OCI-LY3 (cell line): ENCODE measurements around the gene PAX2.

Experiments used
- H2AFZ ChIP-seq: fragments of 200-600, 300-600 bp; shearing (Covaris generic); 2 replicates; pipeline ENCODE4 v1.6.0; 2014; ENCODE audit warnings: antibody characterized with exemption, low read depth, low read length
- H3K27ac ChIP-seq: fragments of 200-600, 300-600 bp; sonication (generic); 2 replicates; pipeline ENCODE4 v1.5.1; 2014; ENCODE audit warnings: mild to moderate bottlenecking, low read length, moderate library complexity, mixed read lengths
- H3K27me3 ChIP-seq: fragments of 200-600, 300-600 bp; sonication (generic); 2 replicates; pipeline ENCODE4 v1.6.1; 2014; ENCODE audit warnings: low read depth, low read length, mixed read lengths
- H3K36me3 ChIP-seq: fragments of 200-600, 300-600 bp; sonication (generic); replicated peaks from 2 replicates; pipeline ENCODE3; 2014; ENCODE audit warnings: low read depth, low read length, mixed read lengths
- H3K4me1 ChIP-seq: fragments of 300-600, 200-600 bp; sonication (generic); 2 replicates; pipeline ENCODE4 v1.6.1; 2014; ENCODE audit warnings: low read length, mixed read lengths
- H3K4me2 ChIP-seq: fragments of 200-600, 300-600 bp; sonication (generic); 2 replicates; pipeline ENCODE4 v1.6.1; 2014; ENCODE audit warnings: low read length, mixed read lengths
- H3K4me3 ChIP-seq: fragments of 300-600, 200-600 bp; sonication (generic); 2 replicates; pipeline ENCODE4 v1.5.1; 2014; ENCODE audit warnings: antibody characterized with exemption, mild to moderate bottlenecking, low read length, moderate library complexity
- H3K79me2 ChIP-seq: fragments of 300-600, 200-600 bp; shearing (Covaris generic); 2 replicates; pipeline ENCODE4 v1.6.1; 2014; ENCODE audit warnings: mild to moderate bottlenecking, low read length, mixed read lengths
- H3K9ac ChIP-seq: fragments of 300-600, 200-600 bp; shearing (Covaris generic); 2 replicates; pipeline ENCODE4 v1.6.0; 2014; ENCODE audit warnings: mild to moderate bottlenecking, low read length, moderate library complexity
- H3K9me3 ChIP-seq: fragments of 200-600, 300-600 bp; shearing (Covaris generic); 2 replicates; pipeline ENCODE4 v1.6.1; 2014; ENCODE audit warnings: low read length, mixed read lengths; ENCODE audit not compliant: insufficient read depth
- H4K20me1 ChIP-seq: fragments of 200-600, 300-600 bp; sonication (generic); 2 replicates; pipeline ENCODE4 v1.6.1; 2016; ENCODE audit warnings: low read length, mixed read lengths; ENCODE audit not compliant: insufficient read depth
- EZH2phosphoT487 ChIP-seq: fragments of 200-600 bp; shearing (Covaris generic); IDR thresholded peaks from 2 replicates; pipeline ENCODE4 v1.6.1; 2018; ENCODE audit warnings: antibody characterized with exemption, mixed run types, low read depth
- TF ChIP-seq, protein P1 (sequence below): fragments of 200-600, 300-600 bp; sonication (generic); IDR thresholded peaks from 2 replicates; pipeline ENCODE4 v1.5.1; 2014; ENCODE audit warnings: antibody characterized with exemption, low read length, low read depth

The PAX2 gene

DNA sequence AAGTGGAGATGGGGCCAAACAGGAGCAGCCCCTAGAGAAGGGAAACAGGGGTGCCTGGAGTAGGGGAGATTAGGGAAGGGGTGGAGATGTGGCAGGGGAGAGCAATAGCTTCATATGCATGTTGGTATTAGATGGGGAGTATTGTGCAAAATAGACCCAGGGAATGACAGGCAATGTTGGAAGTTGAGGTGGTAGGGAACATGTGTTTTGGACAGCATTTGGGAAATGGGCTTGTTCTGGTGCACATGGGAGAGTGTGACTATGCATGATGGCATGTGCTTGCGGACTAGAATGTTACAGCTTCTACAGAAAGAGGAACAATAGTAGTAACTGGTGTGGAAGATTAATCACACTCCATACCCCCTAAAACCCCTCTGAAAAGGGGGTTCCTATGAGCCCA lies 10.4 kb downstream of the PAX2 start:
- Histone ChIP-seq H3K4me3 (no peak overlapping the region), H3K9ac (no peak overlapping the region), H3K79me2 (no peaks in the 10 kb centered on the region), H3K4me2 (no peak overlapping the region), H3K36me3 (no peaks in the 10 kb centered on the region), H3K27ac (no peak overlapping the region), H3K27me3 (peaks cover 29% of the 10 kb centered on the region), H3K9me3 (no peaks in the 10 kb centered on the region), H2AFZ (no peak overlapping the region), H4K20me1 (no peaks in the 10 kb centered on the region), H3K4me1 (no peaks in the 10 kb centered on the region)
- TF ChIP-seq EZH2phosphoT487, result no peak
- TF ChIP-seq, protein P1, sequence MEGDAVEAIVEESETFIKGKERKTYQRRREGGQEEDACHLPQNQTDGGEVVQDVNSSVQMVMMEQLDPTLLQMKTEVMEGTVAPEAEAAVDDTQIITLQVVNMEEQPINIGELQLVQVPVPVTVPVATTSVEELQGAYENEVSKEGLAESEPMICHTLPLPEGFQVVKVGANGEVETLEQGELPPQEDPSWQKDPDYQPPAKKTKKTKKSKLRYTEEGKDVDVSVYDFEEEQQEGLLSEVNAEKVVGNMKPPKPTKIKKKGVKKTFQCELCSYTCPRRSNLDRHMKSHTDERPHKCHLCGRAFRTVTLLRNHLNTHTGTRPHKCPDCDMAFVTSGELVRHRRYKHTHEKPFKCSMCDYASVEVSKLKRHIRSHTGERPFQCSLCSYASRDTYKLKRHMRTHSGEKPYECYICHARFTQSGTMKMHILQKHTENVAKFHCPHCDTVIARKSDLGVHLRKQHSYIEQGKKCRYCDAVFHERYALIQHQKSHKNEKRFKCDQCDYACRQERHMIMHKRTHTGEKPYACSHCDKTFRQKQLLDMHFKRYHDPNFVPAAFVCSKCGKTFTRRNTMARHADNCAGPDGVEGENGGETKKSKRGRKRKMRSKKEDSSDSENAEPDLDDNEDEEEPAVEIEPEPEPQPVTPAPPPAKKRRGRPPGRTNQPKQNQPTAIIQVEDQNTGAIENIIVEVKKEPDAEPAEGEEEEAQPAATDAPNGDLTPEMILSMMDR, result no peak

DNA sequence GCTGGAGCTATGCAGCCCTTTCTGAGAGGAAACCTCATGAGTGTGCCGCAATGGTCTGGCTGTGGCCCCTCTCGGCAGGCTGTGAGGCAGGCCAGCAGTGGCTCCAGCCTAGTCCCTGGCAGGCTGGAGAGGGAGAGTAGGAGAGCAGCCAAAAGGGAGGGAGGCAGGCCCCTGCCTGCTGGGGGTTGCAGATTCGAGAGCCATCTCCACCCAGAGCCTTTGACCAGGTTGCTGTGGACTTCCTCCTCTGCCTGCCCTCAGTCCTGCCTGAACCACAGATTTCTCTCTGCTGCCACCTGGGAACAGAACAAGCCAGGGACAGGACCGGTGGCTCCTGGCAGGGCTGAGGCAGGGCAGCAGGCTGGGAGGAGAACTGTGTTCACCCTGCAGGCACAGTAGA lies 13.9 kb downstream of the PAX2 start:
- no peaks in the 10 kb centered on the region for H3K36me3 ChIP-seq
- H3K27me3 ChIP-seq, result peaks cover 17% of the 10 kb centered on the region
- no peak for TF ChIP-seq EZH2phosphoT487
- TF ChIP-seq, protein P1, result no peak
- H3K4me1 ChIP-seq, result no peaks in the 10 kb centered on the region
- H2AFZ ChIP-seq, result no peak overlapping the region
- no peaks in the 10 kb centered on the region for H4K20me1 ChIP-seq
- no peak overlapping the region for H3K9ac ChIP-seq
- no peaks in the 10 kb centered on the region for H3K9me3 ChIP-seq
- H3K27ac ChIP-seq, result no peak overlapping the region
- H3K4me2 ChIP-seq, result no peak overlapping the region
- H3K79me2 ChIP-seq, result no peaks in the 10 kb centered on the region
- H3K4me3 ChIP-seq, result no peak overlapping the region

DNA sequence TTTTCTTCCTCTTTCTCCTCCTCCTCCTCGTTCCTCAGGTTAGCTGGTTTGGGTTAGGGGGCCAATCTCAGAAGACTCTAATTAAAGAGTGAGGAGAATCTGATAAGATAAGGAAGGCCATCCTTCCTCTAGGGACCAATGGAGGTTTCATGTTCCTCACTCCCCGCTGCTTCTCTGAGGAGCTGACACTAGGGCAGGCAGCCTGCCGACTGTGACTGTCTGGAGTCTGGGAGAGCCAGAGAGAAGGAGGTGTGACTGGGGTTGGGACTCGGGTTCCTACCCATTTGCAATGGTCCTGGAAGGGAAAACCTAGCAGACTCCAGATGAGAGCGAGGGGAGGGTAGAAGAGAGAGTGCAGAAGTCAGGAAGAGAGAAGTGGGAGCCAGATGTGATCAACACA lies 15.3 kb downstream of the PAX2 start:
- Histone ChIP-seq H3K27me3 (peaks cover 8% of the 10 kb centered on the region), H3K9me3 (no peaks in the 10 kb centered on the region), H3K4me1 (no peaks in the 10 kb centered on the region), H3K4me3 (no peak overlapping the region), H4K20me1 (no peaks in the 10 kb centered on the region), H3K4me2 (no peak overlapping the region), H3K9ac (no peak overlapping the region), H3K36me3 (no peaks in the 10 kb centered on the region), H3K27ac (no peak overlapping the region), H2AFZ (no peak overlapping the region), H3K79me2 (no peaks in the 10 kb centered on the region)
- TF ChIP-seq, protein P1, result no peak
- no peak for TF ChIP-seq EZH2phosphoT487

DNA sequence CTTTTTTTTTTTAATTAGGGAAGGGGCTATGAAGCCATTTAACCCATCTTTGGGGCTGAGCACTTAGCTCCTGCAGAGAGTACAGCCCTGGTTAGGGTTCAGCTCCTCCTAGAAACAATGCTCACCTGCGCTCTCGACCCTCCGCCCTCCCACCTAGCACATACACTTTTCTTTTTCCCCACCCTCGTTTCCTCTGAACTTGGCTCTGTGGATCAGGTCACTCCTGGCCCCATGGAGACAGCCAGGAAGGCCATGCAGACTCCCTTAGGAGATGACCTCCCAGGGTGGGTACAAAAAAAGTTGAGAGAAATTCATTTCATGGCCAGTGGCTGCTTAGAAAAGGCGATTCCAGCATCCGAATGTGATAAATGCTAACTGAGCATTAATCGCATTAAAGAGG lies 15.8 kb downstream of the PAX2 start:
- H3K4me2 ChIP-seq, result no peak overlapping the region
- no peak overlapping the region for H3K9ac ChIP-seq
- no peak overlapping the region for H3K4me3 ChIP-seq
- H4K20me1 ChIP-seq, result no peaks in the 10 kb centered on the region
- peaks cover 6% of the 10 kb centered on the region for H3K27me3 ChIP-seq
- H3K4me1 ChIP-seq, result no peaks in the 10 kb centered on the region
- no peaks in the 10 kb centered on the region for H3K79me2 ChIP-seq
- H3K9me3 ChIP-seq, result no peaks in the 10 kb centered on the region
- no peak overlapping the region for H3K27ac ChIP-seq
- TF ChIP-seq, protein P1, result no peak
- TF ChIP-seq EZH2phosphoT487, result no peak
- H3K36me3 ChIP-seq, result no peaks in the 10 kb centered on the region
- H2AFZ ChIP-seq, result no peak overlapping the region
